Measurements from ENCODE around the gene PMM2. TPM values are rescaled to one million over a fixed set of nuclear protein-coding genes. Genes with fewer than 3 reads are reported as not detected.

PMM2 gene
- total RNA-seq, 4 donors from 2014 or later, result 20.0 to 33.0 (median 25.7) TPM

DNA sequence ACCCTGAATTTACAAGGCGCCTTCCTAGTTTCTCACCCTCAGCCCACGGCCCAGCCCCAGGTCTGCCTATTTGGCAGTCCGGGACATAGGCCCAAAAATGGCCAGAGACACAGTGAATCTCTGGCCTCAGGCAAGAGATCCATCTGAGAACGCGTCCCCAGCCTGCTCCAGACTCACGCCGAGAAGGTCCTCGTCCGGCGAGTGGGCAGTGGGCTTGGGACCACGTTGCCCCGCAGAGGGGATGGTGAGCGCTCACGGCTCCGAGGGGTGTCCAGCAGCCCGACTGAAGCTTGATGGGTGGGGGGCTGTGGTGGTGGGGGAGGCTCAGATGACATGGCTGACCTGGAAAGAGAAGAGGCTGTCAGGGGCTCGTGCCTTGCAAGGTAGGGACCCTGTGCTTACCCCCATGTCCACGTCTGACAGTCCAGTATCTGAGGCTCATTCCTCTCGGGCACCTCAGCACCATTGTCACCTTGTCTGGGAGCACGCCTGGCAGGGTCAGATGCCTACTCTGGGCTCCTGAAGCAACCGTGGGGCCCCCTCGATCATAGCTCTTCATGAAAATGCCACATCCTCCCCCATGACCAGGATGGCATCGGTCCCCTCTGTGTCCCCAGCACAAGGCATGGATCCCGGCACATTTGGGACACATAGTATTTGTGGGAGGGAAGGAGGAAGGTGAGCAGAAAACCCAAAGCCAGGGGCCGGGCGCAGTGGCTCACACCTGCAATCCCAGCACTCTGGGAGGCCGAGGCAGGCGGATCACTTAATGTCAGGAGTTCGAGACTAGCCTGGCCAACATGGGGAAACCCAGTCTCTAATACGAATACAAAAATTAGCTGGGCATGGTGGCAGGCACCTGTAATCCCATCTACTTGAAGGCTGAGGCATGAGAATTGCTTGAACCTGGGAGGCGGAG lies 61.6 kb downstream of the PMM2 start:
- DNase-seq (ENCODE audit: low spot score in 2 of 2), result no peak
- WGBS, result 92% methylated on average over 21 of the region's 31 CpGs
- Histone ChIP-seq H3K36me3 (peaks cover 41% of the 10 kb centered on the region), H3K9me3 (no peaks in the 10 kb centered on the region), H3K4me1 (peaks cover 16% of the 10 kb centered on the region), H3K27ac (no peak overlapping the region), H3K4me3 (no peak overlapping the region), H3K27me3 (no peaks in the 10 kb centered on the region)
- TF ChIP-seq, protein P1, sequence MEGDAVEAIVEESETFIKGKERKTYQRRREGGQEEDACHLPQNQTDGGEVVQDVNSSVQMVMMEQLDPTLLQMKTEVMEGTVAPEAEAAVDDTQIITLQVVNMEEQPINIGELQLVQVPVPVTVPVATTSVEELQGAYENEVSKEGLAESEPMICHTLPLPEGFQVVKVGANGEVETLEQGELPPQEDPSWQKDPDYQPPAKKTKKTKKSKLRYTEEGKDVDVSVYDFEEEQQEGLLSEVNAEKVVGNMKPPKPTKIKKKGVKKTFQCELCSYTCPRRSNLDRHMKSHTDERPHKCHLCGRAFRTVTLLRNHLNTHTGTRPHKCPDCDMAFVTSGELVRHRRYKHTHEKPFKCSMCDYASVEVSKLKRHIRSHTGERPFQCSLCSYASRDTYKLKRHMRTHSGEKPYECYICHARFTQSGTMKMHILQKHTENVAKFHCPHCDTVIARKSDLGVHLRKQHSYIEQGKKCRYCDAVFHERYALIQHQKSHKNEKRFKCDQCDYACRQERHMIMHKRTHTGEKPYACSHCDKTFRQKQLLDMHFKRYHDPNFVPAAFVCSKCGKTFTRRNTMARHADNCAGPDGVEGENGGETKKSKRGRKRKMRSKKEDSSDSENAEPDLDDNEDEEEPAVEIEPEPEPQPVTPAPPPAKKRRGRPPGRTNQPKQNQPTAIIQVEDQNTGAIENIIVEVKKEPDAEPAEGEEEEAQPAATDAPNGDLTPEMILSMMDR (IDR thresholded peaks at IDR 0.05), result no peak
- TF ChIP-seq EP300 (IDR thresholded peaks at IDR 0.05) (no peak), POLR2AphosphoS5 (IDR thresholded peaks at IDR 0.05) (no peak), POLR2A (IDR thresholded peaks at IDR 0.05) (no peak)

DNA sequence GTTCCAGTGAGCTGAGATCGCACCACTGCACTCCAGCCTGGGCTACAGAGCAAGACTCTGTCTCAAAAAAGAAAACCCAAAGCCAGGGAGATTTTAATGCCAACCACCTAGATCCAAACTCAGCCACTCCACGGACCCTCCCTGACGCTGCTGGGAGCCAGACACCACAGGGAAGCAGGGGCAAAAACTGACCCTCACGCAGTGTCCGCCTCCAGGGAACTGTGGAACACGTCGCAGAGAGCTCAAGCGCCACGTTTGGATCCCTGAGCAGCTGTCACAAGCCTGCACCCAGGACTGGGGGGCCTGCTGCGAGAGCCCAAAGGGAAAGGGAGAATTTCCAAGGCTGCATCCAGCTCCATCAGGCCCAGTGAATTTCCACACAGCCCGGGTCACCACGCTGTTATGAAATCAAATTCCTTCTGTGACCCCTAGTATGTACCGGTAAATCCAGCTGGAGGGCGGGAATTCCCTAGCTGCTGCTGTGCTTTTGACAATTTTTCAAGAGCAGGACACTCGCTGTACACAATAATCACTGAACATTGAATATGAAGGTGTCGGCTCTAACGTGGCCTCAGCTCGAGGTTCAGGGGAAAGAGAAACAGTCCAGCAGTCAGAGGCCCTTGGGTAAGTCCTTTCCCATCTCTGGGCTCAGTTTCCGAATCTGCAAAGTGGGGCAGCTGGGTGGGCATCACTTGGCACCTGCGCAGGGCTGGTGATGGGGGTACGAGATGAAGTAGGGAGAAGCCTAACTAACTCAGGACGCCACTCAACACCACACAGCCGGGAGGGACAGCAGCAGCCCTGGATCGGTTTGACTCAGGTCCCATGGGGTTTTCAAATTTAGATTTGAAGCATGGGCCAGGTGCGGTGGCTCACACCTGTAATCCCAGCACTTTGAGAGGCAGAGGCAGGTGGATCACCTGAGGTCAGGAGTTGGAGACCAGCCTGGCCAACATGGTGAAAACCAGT lies 62.6 kb downstream of the PMM2 start:
- H3K36me3 ChIP-seq, result peaks cover 33% of the 10 kb centered on the region
- no peaks in the 10 kb centered on the region for H3K27me3 ChIP-seq
- WGBS, result 71% methylated on average over 23 of the region's 25 CpGs
- no peaks in the 10 kb centered on the region for H3K9me3 ChIP-seq
- H3K27ac ChIP-seq, result no peak overlapping the region
- no peak for DNase-seq (ENCODE audit: low spot score in 2 of 2)
- H3K4me3 ChIP-seq, result no peak overlapping the region
- no peak for TF ChIP-seq EP300 (IDR thresholded peaks at IDR 0.05)
- TF ChIP-seq POLR2AphosphoS5 (IDR thresholded peaks at IDR 0.05), result no peak
- TF ChIP-seq POLR2A (IDR thresholded peaks at IDR 0.05), result no peak
- TF ChIP-seq, protein P1 (IDR thresholded peaks at IDR 0.05), result no peak
- peaks cover 26% of the 10 kb centered on the region for H3K4me1 ChIP-seq

DNA sequence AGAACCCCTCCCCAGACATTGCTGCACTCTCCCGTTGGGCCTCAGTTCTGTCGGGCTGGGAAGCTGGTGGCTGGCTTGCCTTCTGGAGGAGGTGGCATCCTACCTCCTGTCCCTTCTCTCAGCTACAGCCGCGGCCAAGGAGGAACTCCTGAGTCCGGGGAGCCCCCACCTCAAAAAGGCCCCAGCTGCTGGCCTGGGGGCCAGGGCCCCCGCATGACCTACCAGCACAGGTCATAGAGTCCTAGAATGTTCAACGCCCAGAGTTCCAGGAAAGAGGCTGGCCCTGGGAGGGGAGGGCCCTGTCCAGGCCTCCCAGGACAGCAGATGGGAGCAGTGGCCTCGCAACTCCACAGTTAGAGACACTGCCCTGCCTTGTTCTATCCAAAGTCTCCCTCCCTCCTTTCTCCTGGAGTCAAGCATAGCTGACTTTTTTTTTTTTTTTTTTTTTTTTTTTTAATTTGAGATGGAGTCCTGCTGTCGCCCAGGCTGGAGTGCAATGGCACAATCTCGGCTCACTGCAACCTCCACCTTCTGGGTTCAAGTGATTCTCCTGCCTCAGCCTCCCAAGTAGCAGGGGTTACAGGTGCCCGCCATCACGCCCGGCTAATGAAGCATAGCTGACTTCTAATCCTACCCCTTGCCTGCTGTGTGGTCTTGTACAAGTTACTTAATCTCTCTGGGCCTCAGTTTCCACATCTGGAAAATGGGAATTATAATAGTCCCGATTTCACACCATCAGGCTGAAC lies 64.1 kb downstream of the PMM2 start:
- H3K4me3 ChIP-seq, result no peak overlapping the region
- DNase-seq (ENCODE audit: low spot score in 2 of 2), result no peak
- H3K4me1 ChIP-seq, result peaks cover 39% of the 10 kb centered on the region
- 85% methylated on average over 9 of the region's 14 CpGs for WGBS
- H3K27ac ChIP-seq, result no peak overlapping the region
- no peaks in the 10 kb centered on the region for H3K27me3 ChIP-seq
- H3K9me3 ChIP-seq, result no peaks in the 10 kb centered on the region
- H3K36me3 ChIP-seq, result peaks cover 18% of the 10 kb centered on the region
- TF ChIP-seq POLR2A (IDR thresholded peaks at IDR 0.05), result no peak
- TF ChIP-seq POLR2AphosphoS5 (IDR thresholded peaks at IDR 0.05), result no peak
- TF ChIP-seq EP300 (IDR thresholded peaks at IDR 0.05), result no peak
- TF ChIP-seq, protein P1 (IDR thresholded peaks at IDR 0.05), result no peak

DNA sequence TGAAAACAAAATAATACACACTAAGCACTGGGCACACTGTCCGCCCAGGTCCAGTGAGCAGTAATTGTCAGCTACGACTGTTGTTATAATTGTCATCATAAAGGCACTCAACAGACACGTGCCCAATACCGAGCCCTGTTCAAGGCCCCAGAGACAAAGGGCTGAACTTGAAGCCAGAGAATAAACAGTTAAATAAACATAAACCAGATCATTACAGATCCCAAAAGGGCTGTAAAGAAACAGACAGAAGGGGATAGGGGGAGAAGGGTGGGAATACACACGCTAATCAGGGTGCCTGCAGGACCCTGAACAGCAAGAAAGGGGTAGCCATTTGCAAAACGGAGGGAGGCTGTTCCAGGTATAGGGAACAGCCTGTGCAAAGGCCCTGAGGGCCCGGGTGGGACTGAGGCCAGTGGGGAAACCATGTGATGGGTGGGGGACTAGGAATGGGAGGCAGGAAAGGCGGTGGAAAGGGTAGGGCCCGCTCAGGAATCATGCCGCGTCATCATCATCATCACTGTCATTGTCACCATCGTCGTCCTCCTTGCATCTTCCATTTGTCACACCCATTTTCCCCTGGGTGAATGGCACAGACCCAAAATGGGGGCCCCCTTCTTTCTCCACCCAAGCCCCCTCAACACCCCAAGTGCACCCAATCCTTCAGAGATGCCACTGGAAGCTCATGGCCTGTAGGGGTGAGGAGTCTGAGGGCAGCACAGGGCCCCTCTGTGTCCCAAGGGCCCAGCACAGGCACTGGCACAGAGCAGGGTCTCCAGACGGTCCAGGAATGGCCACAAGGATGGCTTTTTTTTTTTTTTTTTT lies 64.9 kb downstream of the PMM2 start:
- Histone ChIP-seq H3K9me3 (no peaks in the 10 kb centered on the region), H3K27ac (no peak overlapping the region), H3K27me3 (no peaks in the 10 kb centered on the region), H3K4me3 (no peak overlapping the region), H3K36me3 (peaks cover 15% of the 10 kb centered on the region), H3K4me1 (peaks cover 46% of the 10 kb centered on the region)
- no peak for DNase-seq (ENCODE audit: low spot score in 2 of 2)
- TF ChIP-seq, protein P1 (IDR thresholded peaks at IDR 0.05), result no peak
- TF ChIP-seq POLR2A (IDR thresholded peaks at IDR 0.05), result no peak
- 80% methylated on average over 14 of the region's 14 CpGs for WGBS
